Common myeloid progenitor, CD34-positive (primary cell): ENCODE data around the gene ZMAT2.
A peak's percentile ranks its signal among the peaks of the same experiment; 100 is the strongest.

Source experiments
- CTCF ChIA-PET: fragments of 350-600 bp; sonication (Branson Sonifier 250); formaldehyde crosslinking; loops from one replicate; lab custom pipeline; 2021; ENCODE audit warnings: antibody characterized with exemption; lab: Charles Lee
- POLR2A ChIA-PET: fragments of 350-600 bp; sonication (Branson Sonifier 250); formaldehyde crosslinking; loops from one replicate; lab custom pipeline; 2021; ENCODE audit warnings: antibody characterized with exemption; lab: Charles Lee
- DNase-seq, 3 donors: peaks; one replicate each; pipeline versions ENCODE4 v3.0.0 to v3.0.0-alpha.2; 2013
- H3K27ac ChIP-seq, 2 experiments: 1 replicate in 1 of 2; 2 replicates in 1 of 2; pipeline ENCODE4 v1.7.0; 2013; ENCODE audit warnings: inconsistent platforms in 2 of 2, low read length in 2 of 2, mild to moderate bottlenecking in 2 of 2, low read depth in 1 of 2, moderate library complexity in 1 of 2; ENCODE audit not compliant: severe bottlenecking in 2 of 2, insufficient read depth in 1 of 2, poor library complexity in 1 of 2
- H3K27me3 ChIP-seq, 5 experiments: replicated peaks in 2 of 5; 1 replicate in 3 of 5; 2 replicates in 2 of 5; pipeline versions ENCODE4 v1.6.1 to v1.7.0; 2013; ENCODE audit warnings: low read length in 4 of 5, mild to moderate bottlenecking in 2 of 5, moderate library complexity in 2 of 5, inconsistent platforms in 1 of 5; ENCODE audit not compliant: insufficient read depth in 5 of 5, control insufficient read depth in 4 of 5
- H3K36me3 ChIP-seq, 4 experiments: 1 replicate in 2 of 4; 2 replicates in 2 of 4; pipeline versions ENCODE4 v1.6.1 to v1.7.0; 2013; ENCODE audit warnings: low read length in 3 of 4, control low read depth in 1 of 4, mild to moderate bottlenecking in 1 of 4; ENCODE audit not compliant: control insufficient read depth in 4 of 4, insufficient read depth in 4 of 4
- H3K4me1 ChIP-seq, 4 experiments: 1 replicate in 3 of 4; 2 replicates in 1 of 4; pipeline versions ENCODE4 v1.6.1 to v1.7.1; 2013; ENCODE audit warnings: low read length in 3 of 4, mild to moderate bottlenecking in 3 of 4, control low read depth in 1 of 4, inconsistent platforms in 1 of 4, moderate library complexity in 1 of 4; ENCODE audit not compliant: control insufficient read depth in 4 of 4, insufficient read depth in 4 of 4; ENCODE audit errors: control extremely low read depth in 1 of 4
- H3K4me3 ChIP-seq, 7 experiments: 1 replicate in 4 of 7; 2 replicates in 3 of 7; pipeline versions ENCODE4 v1.5.1 to v1.7.0; 2013; ENCODE audit warnings: mild to moderate bottlenecking in 7 of 7, low read length in 6 of 7, moderate library complexity in 6 of 7, inconsistent platforms in 2 of 7, low read depth in 2 of 7, control low read depth in 1 of 7; ENCODE audit not compliant: insufficient read depth in 4 of 7, control insufficient read depth in 1 of 7; ENCODE audit errors: extremely low read depth in 1 of 7
- H3K9me3 ChIP-seq, 5 experiments: 1 replicate in 4 of 5; 2 replicates in 1 of 5; pipeline versions ENCODE4 v1.6.1 to v1.7.1; 2013; ENCODE audit warnings: low read length in 4 of 5, mild to moderate bottlenecking in 2 of 5, inconsistent platforms in 1 of 5, low read depth in 1 of 5, moderate library complexity in 1 of 5; ENCODE audit not compliant: control insufficient read depth in 4 of 5, insufficient read depth in 2 of 5; ENCODE audit errors: control extremely low read depth in 1 of 5
- WGBS: methylation state at CpG from one replicate; pipeline ENCODE4 v1.1.5; 2013; ENCODE audit not compliant: insufficient coverage; 5-methylcytosine and 5-hydroxymethylcytosine counted together

The ZMAT2 gene

DNA sequence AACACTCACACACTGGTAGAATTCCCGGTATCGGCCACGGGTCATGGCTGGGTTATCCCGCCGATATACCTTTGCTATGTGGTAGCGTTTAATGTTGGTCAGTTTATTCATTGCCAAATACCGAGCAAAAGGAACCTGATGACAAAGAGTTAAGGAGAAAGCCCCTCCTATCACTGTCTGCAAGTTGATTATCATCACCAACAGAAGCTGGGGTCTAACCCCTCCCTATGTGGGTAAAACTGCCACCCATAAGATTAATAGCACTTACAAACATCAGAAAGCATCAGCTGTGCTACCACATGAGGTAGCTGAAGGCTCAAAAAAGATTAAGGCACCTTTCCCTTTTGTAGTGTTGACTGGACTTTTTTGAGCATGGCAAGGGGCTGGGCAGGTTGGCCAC is 21.3 kb upstream of the ZMAT2 start:
- ChIA-PET POLR2A (no interaction called here), CTCF (interaction anchor here (1.4 kb wide), 1 partner anchor 11 kb away, joined by 3 read pairs; no protein-coding TSS in a partner anchor)
- WGBS: no CpG with 5 or more reads among the region's 7 CpGs
- H3K9me3 ChIP-seq: no peaks in the 10 kb centered on the region
- H3K4me1 ChIP-seq: no peaks in the 10 kb centered on the region
- DNase-seq: peak; percentile 25 to 75 (median 48)
- peak overlapping the region in 1 of 2 experiments; percentile 7 for H3K27ac ChIP-seq
- H3K27me3 ChIP-seq: no peaks in the 10 kb centered on the region
- H3K4me3 ChIP-seq: no peak overlapping the region
- H3K36me3 ChIP-seq: peaks cover 25 to 74% (median 54%) of the 10 kb centered on the region in 4 experiments

GRCh38 chr5:140690376-140690932 is 9.8 kb upstream of the ZMAT2 start:
- H3K36me3 ChIP-seq: peaks cover 11 to 35% (median 27%) of the 10 kb centered on the region in 4 experiments
- peak overlapping the region; percentile 78 to 92 for H3K27ac ChIP-seq
- CTCF ChIA-PET: interaction anchor here (0.6 to 1.5 kb wide), 10 partner anchors 10 to 481 kb away, joined by 3 to 5 read pairs (median 3); partner anchors contain the start of genes ANKHD1, EIF4EBP3, IK and NDUFA2
- H3K9me3 ChIP-seq: no peaks in the 10 kb centered on the region
- DNase-seq: no peak
- peak overlapping the region; percentile 75 to 96 (median 92) for H3K4me3 ChIP-seq
- POLR2A ChIA-PET: interaction anchor here (1.1 to 1.2 kb wide), 2 partner anchors 11 to 43 kb away, joined by 4 to 5 read pairs; partner anchors contain the start of genes IK and NDUFA2
- H3K4me1 ChIP-seq: peaks cover 12 to 18% (median 15%) of the 10 kb centered on the region in 4 experiments
- 58% methylated on average over 8 of the region's 8 CpGs for whole genome bisulfite sequencing
- no peaks in the 10 kb centered on the region for H3K27me3 ChIP-seq

DNA sequence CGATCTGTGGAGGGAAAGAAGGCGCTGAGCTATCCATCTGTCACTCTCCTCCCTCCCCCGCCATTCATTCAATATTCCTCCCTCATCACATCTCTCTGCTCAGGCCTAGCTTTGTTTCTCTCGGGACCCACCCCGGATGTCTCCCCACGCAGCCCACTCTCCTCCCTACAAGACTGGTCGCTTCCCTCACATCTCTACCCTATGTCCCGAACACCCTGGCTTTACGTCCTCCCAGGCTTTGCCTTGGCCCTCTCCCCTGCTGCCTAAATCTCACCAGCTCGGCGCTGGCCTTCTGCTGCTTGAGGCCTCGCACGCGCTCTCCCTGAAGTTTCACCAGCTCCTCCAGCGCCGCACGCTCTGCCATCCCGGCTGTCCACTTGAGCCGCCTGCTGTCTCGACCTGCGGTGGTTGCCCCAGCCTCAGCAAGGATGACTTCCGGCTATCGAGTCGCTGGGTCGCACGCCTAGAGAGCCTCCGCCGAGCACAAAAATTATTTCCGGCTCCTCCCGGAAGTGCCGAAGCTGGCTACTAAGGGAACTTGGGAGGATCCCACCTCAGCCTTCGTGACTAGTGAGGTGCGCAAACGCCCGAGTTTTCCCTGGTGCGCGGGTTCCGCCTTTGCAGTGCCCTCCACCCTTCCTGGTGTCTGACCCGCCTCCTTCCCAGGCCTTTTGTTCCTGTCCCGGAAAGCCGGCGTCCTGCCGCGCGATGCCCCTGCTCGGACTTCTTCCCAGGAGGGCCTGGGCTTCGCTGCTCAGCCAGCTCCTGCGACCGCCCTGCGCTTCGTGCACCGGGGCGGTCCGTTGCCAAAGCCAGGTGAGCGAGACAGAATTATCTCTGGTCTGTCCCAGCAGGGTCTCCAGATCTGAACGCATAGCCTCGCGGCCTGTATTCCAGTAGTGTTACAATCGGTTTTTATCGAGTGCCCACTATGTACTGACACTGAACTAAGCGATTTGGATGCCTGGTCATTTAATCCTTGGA is 9.0 kb upstream of the ZMAT2 start, which contains the start of the genes HARS1 and HARS2:
Gene HARS1, minus strand, starts transcription at position 430 of the 984 bp plus-strand sequence. Its CDS starts 66 bp downstream, at position 364.
Gene HARS2, plus strand, starts transcription at position 515 of the 984 bp plus-strand sequence. Its CDS starts 194 bp downstream, at position 709.
- H3K4me3 ChIP-seq: peak within 1 kb of the TSS; percentile 75 to 96 (median 92)
- POLR2A ChIA-PET: interaction anchor here (0.6 to 1.2 kb wide), 5 partner anchors 10 to 203 kb away, joined by 3 to 5 read pairs (median 4); partner anchors contain the start of genes IK and NDUFA2
- no peaks in the 10 kb centered on the region for H3K9me3 ChIP-seq
- peaks cover 16 to 42% (median 35%) of the 10 kb centered on the region in 4 experiments for H3K36me3 ChIP-seq
- peak within 1 kb of the TSS; percentile 78 to 92 for H3K27ac ChIP-seq
- WGBS: 0% methylated on average over 56 of the region's 61 CpGs
- H3K27me3 ChIP-seq: no peaks in the 10 kb centered on the region
- H3K4me1 ChIP-seq: peaks cover 12 to 18% (median 15%) of the 10 kb centered on the region in 4 experiments
- DNase-seq: peak; percentile 82 to 91 (median 84)
- CTCF ChIA-PET: interaction anchor here (0.6 to 1.5 kb wide), 11 partner anchors 10 to 482 kb away, joined by 3 to 5 read pairs (median 3); partner anchors contain the start of genes ANKHD1, EIF4EBP3, IK and NDUFA2

DNA sequence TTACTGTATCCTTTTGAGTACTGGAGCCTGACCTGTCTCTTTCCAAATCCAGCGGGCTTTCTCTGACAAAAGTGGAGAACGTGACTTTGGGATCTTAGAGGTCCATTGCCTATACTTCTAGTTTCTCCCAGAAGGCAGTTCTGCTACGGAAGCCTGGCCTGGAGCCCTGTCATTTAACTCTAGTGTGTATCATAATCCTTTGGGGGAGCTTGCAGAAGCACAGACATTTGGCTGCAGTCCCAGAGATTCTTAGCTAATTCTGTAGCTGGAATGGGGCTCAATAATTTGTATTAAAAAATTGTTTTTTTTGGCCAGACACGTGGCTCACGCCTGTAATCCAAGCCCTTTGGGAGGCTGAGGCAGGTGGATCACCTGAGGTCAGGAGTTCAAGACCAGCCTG is 6.0 kb upstream of the ZMAT2 start:
- ChIA-PET POLR2A (no interaction called here), CTCF (interaction anchor here (0.6 to 1.6 kb wide), 2 partner anchors 10 to 31 kb away, joined by 3 read pairs; no protein-coding TSS in a partner anchor)
- peaks cover 12 to 18% (median 15%) of the 10 kb centered on the region in 4 experiments for H3K4me1 ChIP-seq
- WGBS: 100% methylated on average over 5 of the region's 5 CpGs
- no peak overlapping the region for H3K4me3 ChIP-seq
- no peak overlapping the region for H3K27ac ChIP-seq
- DNase-seq: no peak
- H3K27me3 ChIP-seq: no peaks in the 10 kb centered on the region
- peaks cover 35 to 62% (median 52%) of the 10 kb centered on the region in 4 experiments for H3K36me3 ChIP-seq
- no peaks in the 10 kb centered on the region for H3K9me3 ChIP-seq

DNA sequence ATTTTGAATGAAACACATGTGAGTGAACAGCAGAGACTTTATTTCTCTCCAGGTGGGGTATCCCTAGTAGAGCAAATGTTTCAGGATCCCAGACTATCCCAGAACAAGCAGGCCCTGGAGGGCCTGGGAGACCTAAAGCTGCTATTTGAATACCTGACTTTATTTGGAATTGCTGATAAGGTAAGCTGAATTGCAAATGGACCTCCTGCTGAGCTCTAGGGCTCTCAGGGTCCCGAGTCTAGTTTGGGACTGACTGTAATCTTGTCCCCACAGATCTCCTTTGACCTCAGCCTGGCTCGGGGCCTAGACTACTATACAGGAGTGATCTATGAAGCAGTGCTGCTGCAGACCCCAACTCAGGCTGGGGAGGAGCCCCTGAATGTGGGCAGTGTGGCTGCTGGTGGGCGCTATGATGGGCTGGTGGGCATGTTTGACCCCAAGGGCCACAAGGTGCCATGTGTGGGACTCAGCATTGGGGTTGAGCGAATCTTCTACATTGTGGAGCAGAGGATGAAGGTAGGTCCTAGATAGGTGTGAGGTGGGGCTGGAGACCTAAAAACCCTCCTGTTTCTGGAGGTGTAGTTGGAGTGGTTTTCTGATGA is 3.3 kb upstream of the ZMAT2 start:
- no peak for DNase-seq
- no peaks in the 10 kb centered on the region for H3K27me3 ChIP-seq
- 96% methylated on average over 3 of the region's 4 CpGs for WGBS
- CTCF ChIA-PET: interaction anchor here (0.9 kb wide), 1 partner anchor 14 kb away, joined by 3 read pairs; no protein-coding TSS in a partner anchor
- no peak overlapping the region for H3K27ac ChIP-seq
- POLR2A ChIA-PET: no interaction called here
- no peak overlapping the region for H3K4me3 ChIP-seq
- H3K9me3 ChIP-seq: no peaks in the 10 kb centered on the region
- peaks cover 15 to 25% (median 18%) of the 10 kb centered on the region in 4 experiments for H3K4me1 ChIP-seq
- H3K36me3 ChIP-seq: peaks cover 39 to 64% (median 57%) of the 10 kb centered on the region in 4 experiments

- 93% methylated on average over 3 of the region's 4 CpGs for WGBS
- Histone ChIP-seq H3K9me3 (no peaks in the 10 kb centered on the region), H3K4me3 (no peak overlapping the region), H3K27me3 (no peaks in the 10 kb centered on the region), H3K4me1 (peaks cover 0 to 5% (median 2%) of the 10 kb centered on the region in 4 experiments), H3K27ac (no peak overlapping the region), H3K36me3 (peaks cover 17 to 42% (median 31%) of the 10 kb centered on the region in 4 experiments)
- ChIA-PET CTCF (no interaction called here), POLR2A (no interaction called here)
- no peak for DNase-seq
Measured at GRCh38 chr5:140707812-140708211, 7.6 kb downstream of the ZMAT2 start.
